ENCODE data around the gene TMEM164. TPM values are rescaled to one million over a fixed set of nuclear protein-coding genes. Genes with fewer than 3 reads are reported as not detected.

TMEM164 gene
- total and polyA plus RNA-seq, 10 of the 15 experiments (the other 5 are each of a cell fraction or from before 2014, with no cell fraction given), result 0.61 to 18.3 (median 7.0) TPM

DNA sequence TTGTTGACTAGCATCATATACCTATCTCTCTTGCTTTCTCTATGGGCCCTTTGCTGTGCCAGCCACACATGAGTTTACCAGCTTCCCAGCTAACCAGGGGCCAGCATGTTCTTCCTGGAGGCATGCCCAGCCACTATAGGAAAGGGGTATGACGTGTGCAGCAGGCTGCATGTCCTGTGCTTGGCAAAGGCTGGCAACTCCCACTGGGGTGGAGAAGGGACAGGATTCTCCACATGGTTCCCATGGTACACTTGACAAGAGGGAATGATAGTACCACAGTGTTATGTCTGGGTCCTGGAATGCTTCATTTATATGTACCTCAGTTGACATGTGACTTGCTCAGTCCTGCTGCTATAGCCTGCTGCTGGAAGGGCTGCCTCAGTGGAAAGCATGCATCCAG lies 78.8 kb downstream of the TMEM164 start:
- no peak for TF ChIP-seq ATF7 (IDR thresholded peaks at IDR 0.05; ENCODE audit: low read depth)
- ChIA-PET SMC1A (ENCODE audit: uncharacterized antibody, unreplicated experiment) (no interaction called here), RAD21 (ENCODE audit: unreplicated experiment) (no interaction called here), CTCF (no interaction called here), POLR2A (no interaction called here)
- intact Hi-C loops (cut with micrococcal nuclease; ENCODE audit: unreplicated experiment), result no loop called here
- DNase-seq (ENCODE audit: low read depth, low spot score) (no peak), FAIRE-seq (no peak), ATAC-seq (no peak)
- Histone ChIP-seq H3K27ac (ENCODE audit: control insufficient read depth, insufficient read depth) (no peak overlapping the region), H3K79me2 (ENCODE audit: control insufficient read depth, insufficient read depth, low read length) (no peaks in the 10 kb centered on the region), H3K4me1 (ENCODE audit: control insufficient read depth, insufficient read depth, low read length) (no peaks in the 10 kb centered on the region), H3K4me2 (ENCODE audit: control insufficient read depth, insufficient read depth) (no peak overlapping the region), H2AFZ (ENCODE audit: control insufficient read depth, low read depth, low read length) (no peak overlapping the region), H3K36me3 (ENCODE audit: control insufficient read depth in 2 of 2, insufficient read depth in 2 of 2, low read length in 1 of 2) (no peaks in the 10 kb centered on the region), H3K9me3 (replicated peaks; ENCODE audit: control insufficient read depth, insufficient read depth, low read length) (no peaks in the 10 kb centered on the region), H4K20me1 (ENCODE audit: control insufficient read depth, insufficient read depth) (no peaks in the 10 kb centered on the region; the same call in 1 of the 2 replicates), H3K9ac (ENCODE audit: control insufficient read depth, insufficient read depth, low read length) (no peak overlapping the region), H3K4me3 (no peak overlapping the region), H3K27me3 (replicated peaks in 1 of 2; ENCODE audit: control insufficient read depth in 2 of 2, insufficient read depth in 2 of 2, low read length in 1 of 2) (no peaks in the 10 kb centered on the region)
- in situ Hi-C loops (cut with MboI), result no loop called here
- WGBS (ENCODE audit: insufficient coverage, insufficient replicate concordance, low lambda C conversion rate, missing lambda C conversion rate), result 15% methylated on average over 1 of the region's 1 CpG
- no TSS peak for BruUV-seq (replicated peaks)

DNA sequence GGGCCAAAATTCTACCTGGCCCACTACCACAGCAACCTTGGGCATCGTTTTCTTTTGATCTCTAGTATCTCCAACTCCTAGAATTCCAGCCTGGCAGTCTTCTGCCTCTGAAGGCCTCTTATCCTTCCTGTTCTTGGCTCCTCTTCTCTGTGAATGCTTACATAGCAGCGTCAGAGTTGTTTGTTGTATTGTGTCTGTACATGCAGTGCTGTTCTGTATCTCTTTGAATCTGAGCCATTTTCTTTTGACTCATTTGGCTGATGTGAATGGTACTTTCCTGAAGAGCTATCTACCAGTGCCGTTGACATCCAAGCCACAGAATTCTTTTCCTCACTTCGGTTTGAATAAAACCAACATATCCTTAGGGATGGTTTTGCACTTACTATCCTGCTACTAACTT lies 79.2 kb downstream of the TMEM164 start:
- no TSS peak for BruUV-seq (replicated peaks)
- no peaks in the 10 kb centered on the region for H3K27me3 ChIP-seq (replicated peaks in 1 of 2; ENCODE audit: control insufficient read depth in 2 of 2, insufficient read depth in 2 of 2, low read length in 1 of 2)
- no peaks in the 10 kb centered on the region for H3K79me2 ChIP-seq (ENCODE audit: control insufficient read depth, insufficient read depth, low read length)
- peaks cover 2% of the 10 kb centered on the region; the same call in 1 of the 2 replicates for H3K4me1 ChIP-seq (ENCODE audit: control insufficient read depth, insufficient read depth, low read length)
- intact Hi-C loops (cut with micrococcal nuclease; ENCODE audit: unreplicated experiment) (no loop called here), in situ Hi-C loops (cut with MboI) (no loop called here)
- ATAC-seq (no peak), DNase-seq (ENCODE audit: low read depth, low spot score) (no peak), FAIRE-seq (no peak)
- ChIA-PET CTCF (no interaction called here), POLR2A (no interaction called here), RAD21 (ENCODE audit: unreplicated experiment) (no interaction called here), SMC1A (ENCODE audit: uncharacterized antibody, unreplicated experiment) (no interaction called here)
- no peak overlapping the region for H3K9ac ChIP-seq (ENCODE audit: control insufficient read depth, insufficient read depth, low read length)
- WGBS (ENCODE audit: insufficient coverage, insufficient replicate concordance, low lambda C conversion rate, missing lambda C conversion rate), result 45% methylated on average over 4 of the region's 4 CpGs
- H3K4me2 ChIP-seq (ENCODE audit: control insufficient read depth, insufficient read depth), result no peak overlapping the region
- no peaks in the 10 kb centered on the region for H3K9me3 ChIP-seq (replicated peaks; ENCODE audit: control insufficient read depth, insufficient read depth, low read length)
- no peaks in the 10 kb centered on the region for H3K36me3 ChIP-seq (ENCODE audit: control insufficient read depth in 2 of 2, insufficient read depth in 2 of 2, low read length in 1 of 2)
- H2AFZ ChIP-seq (ENCODE audit: control insufficient read depth, low read depth, low read length), result no peak overlapping the region
- H3K27ac ChIP-seq (ENCODE audit: control insufficient read depth, insufficient read depth), result no peak overlapping the region
- TF ChIP-seq, protein P1, sequence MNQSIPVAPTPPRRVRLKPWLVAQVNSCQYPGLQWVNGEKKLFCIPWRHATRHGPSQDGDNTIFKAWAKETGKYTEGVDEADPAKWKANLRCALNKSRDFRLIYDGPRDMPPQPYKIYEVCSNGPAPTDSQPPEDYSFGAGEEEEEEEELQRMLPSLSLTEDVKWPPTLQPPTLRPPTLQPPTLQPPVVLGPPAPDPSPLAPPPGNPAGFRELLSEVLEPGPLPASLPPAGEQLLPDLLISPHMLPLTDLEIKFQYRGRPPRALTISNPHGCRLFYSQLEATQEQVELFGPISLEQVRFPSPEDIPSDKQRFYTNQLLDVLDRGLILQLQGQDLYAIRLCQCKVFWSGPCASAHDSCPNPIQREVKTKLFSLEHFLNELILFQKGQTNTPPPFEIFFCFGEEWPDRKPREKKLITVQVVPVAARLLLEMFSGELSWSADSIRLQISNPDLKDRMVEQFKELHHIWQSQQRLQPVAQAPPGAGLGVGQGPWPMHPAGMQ (IDR thresholded peaks at IDR 0.05; ENCODE audit: borderline replicate concordance), result no peak
- TF ChIP-seq, protein P2, sequence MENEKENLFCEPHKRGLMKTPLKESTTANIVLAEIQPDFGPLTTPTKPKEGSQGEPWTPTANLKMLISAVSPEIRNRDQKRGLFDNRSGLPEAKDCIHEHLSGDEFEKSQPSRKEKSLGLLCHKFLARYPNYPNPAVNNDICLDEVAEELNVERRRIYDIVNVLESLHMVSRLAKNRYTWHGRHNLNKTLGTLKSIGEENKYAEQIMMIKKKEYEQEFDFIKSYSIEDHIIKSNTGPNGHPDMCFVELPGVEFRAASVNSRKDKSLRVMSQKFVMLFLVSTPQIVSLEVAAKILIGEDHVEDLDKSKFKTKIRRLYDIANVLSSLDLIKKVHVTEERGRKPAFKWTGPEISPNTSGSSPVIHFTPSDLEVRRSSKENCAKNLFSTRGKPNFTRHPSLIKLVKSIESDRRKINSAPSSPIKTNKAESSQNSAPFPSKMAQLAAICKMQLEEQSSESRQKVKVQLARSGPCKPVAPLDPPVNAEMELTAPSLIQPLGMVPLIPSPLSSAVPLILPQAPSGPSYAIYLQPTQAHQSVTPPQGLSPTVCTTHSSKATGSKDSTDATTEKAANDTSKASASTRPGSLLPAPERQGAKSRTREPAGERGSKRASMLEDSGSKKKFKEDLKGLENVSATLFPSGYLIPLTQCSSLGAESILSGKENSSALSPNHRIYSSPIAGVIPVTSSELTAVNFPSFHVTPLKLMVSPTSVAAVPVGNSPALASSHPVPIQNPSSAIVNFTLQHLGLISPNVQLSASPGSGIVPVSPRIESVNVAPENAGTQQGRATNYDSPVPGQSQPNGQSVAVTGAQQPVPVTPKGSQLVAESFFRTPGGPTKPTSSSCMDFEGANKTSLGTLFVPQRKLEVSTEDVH (IDR thresholded peaks at IDR 0.05; ENCODE audit: low read depth, partially characterized antibody), result no peak
- TF ChIP-seq CBFB (IDR thresholded peaks at IDR 0.05; ENCODE audit: low read depth), result no peak
- TF ChIP-seq CHD4 (IDR thresholded peaks at IDR 0.05), result no peak
- TF ChIP-seq, protein P3, sequence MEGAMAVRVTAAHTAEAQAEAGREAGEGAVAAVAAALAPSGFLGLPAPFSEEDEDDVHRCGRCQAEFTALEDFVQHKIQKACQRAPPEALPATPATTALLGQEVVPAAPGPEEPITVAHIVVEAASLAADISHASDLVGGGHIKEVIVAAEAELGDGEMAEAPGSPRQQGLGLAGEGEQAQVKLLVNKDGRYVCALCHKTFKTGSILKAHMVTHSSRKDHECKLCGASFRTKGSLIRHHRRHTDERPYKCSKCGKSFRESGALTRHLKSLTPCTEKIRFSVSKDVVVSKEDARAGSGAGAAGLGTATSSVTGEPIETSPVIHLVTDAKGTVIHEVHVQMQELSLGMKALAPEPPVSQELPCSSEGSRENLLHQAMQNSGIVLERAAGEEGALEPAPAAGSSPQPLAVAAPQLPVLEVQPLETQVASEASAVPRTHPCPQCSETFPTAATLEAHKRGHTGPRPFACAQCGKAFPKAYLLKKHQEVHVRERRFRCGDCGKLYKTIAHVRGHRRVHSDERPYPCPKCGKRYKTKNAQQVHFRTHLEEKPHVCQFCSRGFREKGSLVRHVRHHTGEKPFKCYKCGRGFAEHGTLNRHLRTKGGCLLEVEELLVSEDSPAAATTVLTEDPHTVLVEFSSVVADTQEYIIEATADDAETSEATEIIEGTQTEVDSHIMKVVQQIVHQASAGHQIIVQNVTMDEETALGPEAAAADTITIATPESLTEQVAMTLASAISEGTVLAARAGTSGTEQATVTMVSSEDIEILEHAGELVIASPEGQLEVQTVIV (IDR thresholded peaks at IDR 0.05; ENCODE audit: borderline replicate concordance, partially characterized antibody), result no peak
- TF ChIP-seq HDAC2 (IDR thresholded peaks at IDR 0.05), result no peak
- TF ChIP-seq ZNF622 (IDR thresholded peaks at IDR 0.05), result no peak
- no peak for TF ChIP-seq SMAD5 (IDR thresholded peaks at IDR 0.05; ENCODE audit: low read depth)
- no peak for TF ChIP-seq RAD21 (IDR thresholded peaks at IDR 0.05; ENCODE audit: insufficient read depth, low read depth, low read length)
- TF ChIP-seq, protein P4, sequence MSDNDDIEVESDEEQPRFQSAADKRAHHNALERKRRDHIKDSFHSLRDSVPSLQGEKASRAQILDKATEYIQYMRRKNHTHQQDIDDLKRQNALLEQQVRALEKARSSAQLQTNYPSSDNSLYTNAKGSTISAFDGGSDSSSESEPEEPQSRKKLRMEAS (IDR thresholded peaks at IDR 0.05; ENCODE audit: low read depth, low read length), result no peak
- TF ChIP-seq ZNF217 (IDR thresholded peaks at IDR 0.05), result no peak
- TF ChIP-seq RUNX3 (IDR thresholded peaks at IDR 0.05; ENCODE audit: low read length), result no peak
- H4K20me1 ChIP-seq (ENCODE audit: control insufficient read depth, insufficient read depth), result no peaks in the 10 kb centered on the region; the same call in 1 of the 2 replicates
- H3K4me3 ChIP-seq, result no peak overlapping the region

Data from GM12878 (cell line).